Gastroesophageal sphincter (tissue), 2 donors: ENCODE measurements around the gene GORAB.

Source experiments
- POLR2A ChIP-seq, 2 donors: fragments of 450-650 bp; IDR thresholded peaks; one replicate each; pipeline ENCODE4 v1.6.1; 2017; ENCODE audit warnings: antibody characterized with exemption in 2 of 2, mild to moderate bottlenecking in 2 of 2, moderate library complexity in 1 of 2
- POLR2AphosphoS5 ChIP-seq: sonication (generic); formaldehyde crosslinking; IDR thresholded peaks from one replicate; pipeline ENCODE4 v1.6.1; 2017; ENCODE audit warnings: antibody characterized with exemption

- TF ChIP-seq POLR2A (IDR thresholded peaks at IDR 0.05) = no peak
- no peak for TF ChIP-seq POLR2AphosphoS5
Observed at GRCh38 chr1:170513138-170513537, 18.8 kb upstream of the GORAB start.
